Breast epithelium (tissue), 3 donors: Measurements from ENCODE around the gene RPN2.
A peak's percentile ranks its signal among the peaks of the same experiment; 100 is the strongest.

Source experiments
- POLR2A ChIP-seq: fragments of 450-650 bp; IDR thresholded peaks from one replicate; pipeline ENCODE4 v1.6.1; 2016; ENCODE audit warnings: antibody characterized with exemption, mild to moderate bottlenecking, moderate library complexity
- POLR2AphosphoS5 ChIP-seq, 3 donors: sonication (generic); formaldehyde crosslinking; IDR thresholded peaks; one replicate each; pipeline ENCODE4 v1.6.1; 2017; ENCODE audit warnings: antibody characterized with exemption in 3 of 3
- TF ChIP-seq, protein P1 (sequence below), 3 donors: fragments of 450-650 bp; IDR thresholded peaks; one replicate each; pipeline ENCODE4 v1.5.1; 2016 to 2017; ENCODE audit warnings: antibody characterized with exemption in 3 of 3, mild to moderate bottlenecking in 3 of 3, moderate library complexity in 3 of 3

- TF ChIP-seq, protein P1, sequence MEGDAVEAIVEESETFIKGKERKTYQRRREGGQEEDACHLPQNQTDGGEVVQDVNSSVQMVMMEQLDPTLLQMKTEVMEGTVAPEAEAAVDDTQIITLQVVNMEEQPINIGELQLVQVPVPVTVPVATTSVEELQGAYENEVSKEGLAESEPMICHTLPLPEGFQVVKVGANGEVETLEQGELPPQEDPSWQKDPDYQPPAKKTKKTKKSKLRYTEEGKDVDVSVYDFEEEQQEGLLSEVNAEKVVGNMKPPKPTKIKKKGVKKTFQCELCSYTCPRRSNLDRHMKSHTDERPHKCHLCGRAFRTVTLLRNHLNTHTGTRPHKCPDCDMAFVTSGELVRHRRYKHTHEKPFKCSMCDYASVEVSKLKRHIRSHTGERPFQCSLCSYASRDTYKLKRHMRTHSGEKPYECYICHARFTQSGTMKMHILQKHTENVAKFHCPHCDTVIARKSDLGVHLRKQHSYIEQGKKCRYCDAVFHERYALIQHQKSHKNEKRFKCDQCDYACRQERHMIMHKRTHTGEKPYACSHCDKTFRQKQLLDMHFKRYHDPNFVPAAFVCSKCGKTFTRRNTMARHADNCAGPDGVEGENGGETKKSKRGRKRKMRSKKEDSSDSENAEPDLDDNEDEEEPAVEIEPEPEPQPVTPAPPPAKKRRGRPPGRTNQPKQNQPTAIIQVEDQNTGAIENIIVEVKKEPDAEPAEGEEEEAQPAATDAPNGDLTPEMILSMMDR (IDR thresholded peaks at IDR 0.05), result no peak
- TF ChIP-seq POLR2A, result no peak
- TF ChIP-seq POLR2AphosphoS5 (IDR thresholded peaks at IDR 0.05), result peak; percentile 75 to 94 (median 78)
Measured at GRCh38 chr20:37178839-37179682, at the start of gene RPN2, which contains the start of gene MROH8.
